Right kidney (tissue), 1 donor: ENCODE data around the gene RTP3.
"Not testable (repeated sequence)": the region's sequence is repeated elsewhere in the genome, so short reads cannot be mapped to it uniquely, and the experiment has no call there.

Source experiments
- DNase-seq: peaks from one replicate; pipeline ENCODE4 v3.0.0-alpha.2; 2016

Gene RTP3

GRCh38 chr3:46491089-46492070 is 6.4 kb upstream of the RTP3 start:
- no peak for DNase-seq

- DNase-seq: no peak
Measured at GRCh38 chr3:46492890-46493547, 4.8 kb upstream of the RTP3 start.

- DNase-seq: not testable (repeated sequence)
Measured at GRCh38 chr3:46494491-46494890, 3.3 kb upstream of the RTP3 start.

- DNase-seq: no peak
Measured at GRCh38 chr3:46495901-46496456, 1.8 kb upstream of the RTP3 start.

- no peak for DNase-seq
Measured at GRCh38 chr3:46496746-46497555, 825 bp upstream of the RTP3 start.

GRCh38 chr3:46498916-46499519 is 1.2 kb downstream of the RTP3 start:
- DNase-seq: no peak

GRCh38 chr3:46500656-46501635 is 3.2 kb downstream of the RTP3 start:
- DNase-seq: no peak

GRCh38 chr3:46501702-46502101 is 3.9 kb downstream of the RTP3 start:
- no peak for DNase-seq

- no peak for DNase-seq
Measured at GRCh38 chr3:46503200-46503874, 5.6 kb downstream of the RTP3 start.

- no peak for DNase-seq
Measured at GRCh38 chr3:46504789-46505188, 7.0 kb downstream of the RTP3 start.

GRCh38 chr3:46505953-46506352 is 8.2 kb downstream of the RTP3 start:
- DNase-seq: no peak

GRCh38 chr3:46506526-46506925 is 8.8 kb downstream of the RTP3 start:
- no peak for DNase-seq

- no peak for DNase-seq
Measured at GRCh38 chr3:46508850-46509591, 11.2 kb downstream of the RTP3 start.

- DNase-seq: no peak
Measured at GRCh38 chr3:46509661-46510187, 11.9 kb downstream of the RTP3 start.

- DNase-seq: no peak
Measured at GRCh38 chr3:46512191-46512749, 14.5 kb downstream of the RTP3 start.

- DNase-seq: no peak
Measured at GRCh38 chr3:46516521-46516920, 18.7 kb downstream of the RTP3 start.

GRCh38 chr3:46517016-46517783 is 19.4 kb downstream of the RTP3 start:
- no peak for DNase-seq

- no peak for DNase-seq
Measured at GRCh38 chr3:46517784-46518181, 20.0 kb downstream of the RTP3 start.
